Activated CD4-positive, alpha-beta T cell treated with anti-CD3 and anti-CD28 coated beads, Interleukin-10, Interleukin-2, amounts not matched to agents 100 ng/mL and 50 ng/mL, durations not matched to agents 16 hours and 8 hours (primary cell): ENCODE data around the gene PDZRN4.
"Not testable (repeated sequence)": the region's sequence is repeated elsewhere in the genome, so short reads cannot be mapped to it uniquely, and the experiment has no call there.

Experiments used
- DNase-seq: peaks from one replicate; pipeline ENCODE4 v3.0.0-alpha.2; 2020

PDZRN4 gene

GRCh38 chr12:41188058-41188840, at the start of gene PDZRN4:
PDZRN4 (plus strand) TSS chr12:41188320.
- no peak for DNase-seq

- peak; percentile 5 for DNase-seq
These were observed 48.0 kb upstream of the PDZRN4 start for GRCh38 chr12:41140117-41140516.

- no peak for DNase-seq
These were observed 47.0 kb upstream of the PDZRN4 start for GRCh38 chr12:41141104-41141503.

- DNase-seq = no peak
These were observed 45.7 kb upstream of the PDZRN4 start for GRCh38 chr12:41142376-41142775.

- DNase-seq = no peak
These were observed 36.3 kb upstream of the PDZRN4 start for GRCh38 chr12:41151793-41152192.

- DNase-seq = no peak
These were observed 25.7 kb upstream of the PDZRN4 start for GRCh38 chr12:41162461-41162860.

- DNase-seq = no peak
These were observed 20.4 kb upstream of the PDZRN4 start for GRCh38 chr12:41167701-41168100.

- no peak for DNase-seq
These were observed 13.5 kb upstream of the PDZRN4 start for GRCh38 chr12:41174602-41175001.

GRCh38 chr12:41179507-41179906, 8.6 kb upstream of the PDZRN4 start:
- not testable (repeated sequence) for DNase-seq

GRCh38 chr12:41184864-41185263, 3.3 kb upstream of the PDZRN4 start:
- no peak for DNase-seq

- no peak for DNase-seq
These were observed 2.1 kb upstream of the PDZRN4 start for GRCh38 chr12:41186026-41186425.

GRCh38 chr12:41188841-41189394, 798 bp downstream of the PDZRN4 start:
- DNase-seq = no peak

- DNase-seq = no peak
These were observed 1.5 kb downstream of the PDZRN4 start for GRCh38 chr12:41189395-41190251.

GRCh38 chr12:41190338-41190737, 2.2 kb downstream of the PDZRN4 start:
- no peak for DNase-seq

GRCh38 chr12:41191549-41191948, 3.4 kb downstream of the PDZRN4 start:
- DNase-seq = not testable (repeated sequence)

- DNase-seq = no peak
These were observed 5.2 kb downstream of the PDZRN4 start for GRCh38 chr12:41193311-41193710.

- no peak for DNase-seq
These were observed 13.9 kb downstream of the PDZRN4 start for GRCh38 chr12:41202051-41202450.

- no peak for DNase-seq
These were observed 17.1 kb downstream of the PDZRN4 start for GRCh38 chr12:41205070-41205709.

- DNase-seq = no peak
These were observed 18.2 kb downstream of the PDZRN4 start for GRCh38 chr12:41206298-41206697.

GRCh38 chr12:41211448-41211847, 23.3 kb downstream of the PDZRN4 start:
- DNase-seq = no peak

GRCh38 chr12:41212625-41213024, 24.5 kb downstream of the PDZRN4 start:
- no peak for DNase-seq

- DNase-seq = no peak
These were observed 25.0 kb downstream of the PDZRN4 start for GRCh38 chr12:41213107-41213506.

- DNase-seq = no peak
These were observed 25.5 kb downstream of the PDZRN4 start for GRCh38 chr12:41213648-41214047.
